Endothelial cell of umbilical vein (primary cell): Measurements from ENCODE around the gene DLD. TPM values are rescaled to one million over a fixed set of nuclear protein-coding genes. Genes with fewer than 3 reads are reported as not detected.

Experiments
- BruUV-seq: library from RNA; stranded (reverse); fragments of 400-500 nt; replicated peaks from 2 replicates; lab custom pipeline; 2021; lab: Mats Ljungman, UMichigan
- CTCF ChIA-PET: fragments of 300-600, 350-600 bp; sonication (Branson Sonifier 250); formaldehyde crosslinking; loops from one replicate; lab custom pipeline; 2021; ENCODE audit warnings: antibody characterized with exemption, inconsistent platforms; lab: Charles Lee
- POLR2A ChIA-PET: fragments of 300-600, 350-600 bp; sonication (Branson Sonifier 250); formaldehyde crosslinking; loops from one replicate; lab custom pipeline; 2021; ENCODE audit warnings: antibody characterized with exemption, inconsistent platforms; lab: Charles Lee
- DNase-seq: peaks from one replicate; pipeline ENCODE4 v3.0.0-alpha.2; 2011; ENCODE audit warnings: low read depth, low spot score
- FAIRE-seq: peaks from 2 replicates; lab custom pipeline; 2011; peaks lifted over from hg19 to GRCh38; lab: Jason Lieb, UNC
- H2AFZ ChIP-seq: 2 replicates; pipeline ENCODE4 v1.6.0; 2012; ENCODE audit warnings: low read depth, low read length, control low read depth, inconsistent platforms
- H3K27ac ChIP-seq: 2 replicates; pipeline ENCODE4 v1.5.1; 2011; ENCODE audit warnings: low read depth, mild to moderate bottlenecking, control low read depth, low read length, moderate library complexity; ENCODE audit not compliant: insufficient read depth
- H3K27me3 ChIP-seq, 2 experiments: 2 replicates each; pipeline versions ENCODE4 v1.6.0 to v1.6.1; 2011; ENCODE audit warnings: low read length in 2 of 2, mixed read lengths in 1 of 2; ENCODE audit not compliant: control insufficient read depth in 2 of 2, insufficient read depth in 2 of 2
- H3K36me3 ChIP-seq, 2 experiments: 2 replicates in 1 of 2; 3 replicates in 1 of 2; pipeline ENCODE4 v1.5.1; 2011; ENCODE audit warnings: low read length in 2 of 2, mild to moderate bottlenecking in 1 of 2, moderate library complexity in 1 of 2; ENCODE audit not compliant: control insufficient read depth in 2 of 2, insufficient read depth in 2 of 2; ENCODE audit errors: extremely low read depth in 1 of 2
- H3K4me1 ChIP-seq: 3 replicates; pipeline ENCODE4 v1.5.1; 2011; ENCODE audit warnings: mild to moderate bottlenecking, low read length; ENCODE audit not compliant: control insufficient read depth, insufficient read depth; ENCODE audit errors: extremely low read depth
- H3K4me2 ChIP-seq: 2 replicates; pipeline ENCODE4 v1.6.1; 2011; ENCODE audit warnings: low read length, control low read depth, mixed read lengths; ENCODE audit not compliant: insufficient read depth
- H3K4me3 ChIP-seq, 3 experiments: fragments of 200-600 bp in 1 of 3; sonication (generic), shearing (Covaris generic) in 1 of 3; replicated peaks in 1 of 3; 2 replicates each; pipeline ENCODE4 v1.5.1; 2011 to 2016; ENCODE audit warnings: control low read depth in 3 of 3, low read length in 3 of 3, mild to moderate bottlenecking in 2 of 3, inconsistent platforms in 1 of 3, low read depth in 1 of 3, moderate library complexity in 1 of 3; ENCODE audit not compliant: insufficient read depth in 1 of 3
- H3K79me2 ChIP-seq: 2 replicates; pipeline ENCODE4 v1.6.0; 2012; ENCODE audit warnings: low read length, inconsistent platforms; ENCODE audit not compliant: control insufficient read depth, insufficient read depth
- H3K9ac ChIP-seq: replicated peaks from 2 replicates; pipeline ENCODE3; 2011; ENCODE audit warnings: low read length, control low read depth; ENCODE audit not compliant: insufficient read depth; ENCODE audit errors: extremely low read depth
- H3K9me1 ChIP-seq: replicated peaks from 3 replicates; pipeline ENCODE4 v1.6.0; 2011; ENCODE audit warnings: mild to moderate bottlenecking, low read length; ENCODE audit not compliant: control insufficient read depth, insufficient read depth; ENCODE audit errors: extremely low read depth
- H3K9me3 ChIP-seq: replicated peaks from 2 replicates; pipeline ENCODE4 v1.5.1; 2012; ENCODE audit warnings: low read length, inconsistent platforms; ENCODE audit not compliant: control insufficient read depth, insufficient read depth
- H4K20me1 ChIP-seq: replicated peaks from 2 replicates; pipeline ENCODE3; 2011; ENCODE audit warnings: mild to moderate bottlenecking, low read length; ENCODE audit not compliant: control insufficient read depth, insufficient read depth; ENCODE audit errors: extremely low read depth
- CTCF ChIP-seq, 2 donors: IDR thresholded peaks; 1 replicate in 1 of 2; 2 replicates in 1 of 2; pipeline ENCODE4 v1.5.1; 2011; ENCODE audit warnings: low read length in 2 of 2, mild to moderate bottlenecking in 2 of 2, moderate library complexity in 2 of 2, control low read depth in 1 of 2, inconsistent platforms in 1 of 2, low read depth in 1 of 2; ENCODE audit not compliant: insufficient read depth in 1 of 2; ENCODE audit errors: extremely low read depth in 1 of 2
- FOS ChIP-seq: IDR thresholded peaks from 2 replicates; pipeline ENCODE4 v1.6.1; 2011; ENCODE audit warnings: mild to moderate bottlenecking, low read length, moderate library complexity, borderline replicate concordance; ENCODE audit not compliant: insufficient read depth
- GATA2 ChIP-seq: IDR thresholded peaks from 2 replicates; pipeline ENCODE4 v1.7.0; 2011; ENCODE audit warnings: low read depth, mild to moderate bottlenecking, moderate library complexity, mixed read lengths, low read length; ENCODE audit not compliant: insufficient read length, insufficient read depth
- MAX ChIP-seq: IDR thresholded peaks from 2 replicates; pipeline ENCODE4 v1.6.1; 2011; ENCODE audit not compliant: insufficient read depth, insufficient read length
- MYC ChIP-seq: IDR thresholded peaks from one replicate; pipeline ENCODE4 v1.6.1; 2011; ENCODE audit warnings: mild to moderate bottlenecking, low read depth, low read length
- POLR2A ChIP-seq: IDR thresholded peaks from 2 replicates; pipeline ENCODE4 v1.6.1; 2012; ENCODE audit warnings: low read depth, mild to moderate bottlenecking, control low read depth, low read length
- dilution Hi-C: fragments of 300-500 bp; cut with MboI; formaldehyde crosslinking; loops from one replicate; pipeline ENCODE4 v1.15.0; 2019; ENCODE audit warnings: low sequenced_read_pairs; ENCODE audit not compliant: extremely low pct_ligation_motif_present
- intact Hi-C: fragments of 100-400 bp; cut with micrococcal nuclease; formaldehyde crosslinking; loops from one replicate; pipeline ENCODE4 v1.10.0; 2022
- polyA plus RNA-seq, 4 experiments: library from polyadenylated mRNA; depleted of rRNA in 3 of 4; stranded (reverse) in 3 of 4; unstranded in 1 of 4; fragments of >200 nt; gene quantifications; 2 replicates each; pipeline versions ENCODE4 v1.2.1 to v1.2.3, GENCODE V29; 2011 to 2012; ENCODE audit warnings: missing spikeins in 1 of 4
- total RNA-seq: library from RNA; stranded (reverse); gene quantifications from 2 replicates; pipeline ENCODE4 v1.2.3, GENCODE V29; 2021

The DLD gene
- total and polyA plus RNA-seq, 2 donors (not counting 3 experiments of a cell fraction or from before 2014, with no cell fraction given) = 61.7 to 95.0 TPM

GRCh38 chr7:107902381-107902780, 11.4 kb downstream of the DLD start:
- Histone ChIP-seq H3K9me3 (no peaks in the 10 kb centered on the region), H3K36me3 (peaks cover 8 to 17% of the 10 kb centered on the region in 2 experiments), H3K4me1 (no peaks in the 10 kb centered on the region), H4K20me1 (peaks cover 6% of the 10 kb centered on the region), H3K9me1 (no peaks in the 10 kb centered on the region), H3K4me3 (no peak overlapping the region), H3K79me2 (peaks cover 28% of the 10 kb centered on the region), H3K27me3 (no peaks in the 10 kb centered on the region), H3K27ac (no peak overlapping the region), H3K9ac (no peak overlapping the region), H3K4me2 (no peak overlapping the region), H2AFZ (no peak overlapping the region)
- POLR2A ChIA-PET = no interaction called here
- DNase-seq = peak; percentile 50
- BruUV-seq = no TSS peak
- TF ChIP-seq GATA2 (no peak), MAX (no peak), CTCF (IDR thresholded peaks at IDR 0.05; ENCODE audit: extremely low read depth in 1 of 2, insufficient read depth in 1 of 2, low read depth in 1 of 2, low read length in 2 of 2) (no peak)
- no peak for FAIRE-seq
- CTCF ChIA-PET = interaction anchor here (1.0 to 1.9 kb wide), 3 partner anchors 10 to 159 kb away, joined by 3 to 4 read pairs (median 4); partner anchors contain the start of gene CBLL1
- intact Hi-C loops (no loop called here), dilution Hi-C loops (no loop called here)

- Histone ChIP-seq H3K9me3 (no peaks in the 10 kb centered on the region), H3K9me1 (peaks cover 2% of the 10 kb centered on the region), H3K27ac (no peak overlapping the region), H3K4me3 (no peak overlapping the region), H4K20me1 (no peaks in the 10 kb centered on the region), H3K9ac (no peak overlapping the region), H3K36me3 (peaks cover 14 to 32% of the 10 kb centered on the region in 2 experiments), H3K79me2 (peaks cover 3% of the 10 kb centered on the region), H2AFZ (no peak overlapping the region), H3K4me1 (no peaks in the 10 kb centered on the region), H3K4me2 (no peak overlapping the region), H3K27me3 (no peaks in the 10 kb centered on the region)
- CTCF ChIA-PET = interaction anchor here (0.9 kb wide), 1 partner anchor 9 kb away, joined by 3 read pairs; no protein-coding TSS in a partner anchor
- intact Hi-C loops (no loop called here), dilution Hi-C loops (no loop called here)
- BruUV-seq = no TSS peak
- POLR2A ChIA-PET = no interaction called here
- TF ChIP-seq CTCF (IDR thresholded peaks at IDR 0.05; ENCODE audit: extremely low read depth in 1 of 2, insufficient read depth in 1 of 2, low read depth in 1 of 2, low read length in 2 of 2) = no peak
- no peak for TF ChIP-seq POLR2A
- no peak for TF ChIP-seq MAX
- TF ChIP-seq FOS = no peak
- TF ChIP-seq MYC = no peak
- no peak for TF ChIP-seq GATA2
- no peak for FAIRE-seq
- DNase-seq = no peak
Measured at GRCh38 chr7:107907790-107908189, 16.8 kb downstream of the DLD start.
